Activated CD8-positive, alpha-beta memory T cell treated with anti-CD3 and anti-CD28 coated beads for 48 hours (primary cell): ENCODE results near the gene ASB18.

ENCODE experiments used
- DNase-seq, 3 experiments: peaks; one replicate each; pipeline ENCODE4 v3.0.0-alpha.2; 2020; ENCODE audit warnings: low read depth in 2 of 3, low spot score in 2 of 3

ASB18 gene

DNA sequence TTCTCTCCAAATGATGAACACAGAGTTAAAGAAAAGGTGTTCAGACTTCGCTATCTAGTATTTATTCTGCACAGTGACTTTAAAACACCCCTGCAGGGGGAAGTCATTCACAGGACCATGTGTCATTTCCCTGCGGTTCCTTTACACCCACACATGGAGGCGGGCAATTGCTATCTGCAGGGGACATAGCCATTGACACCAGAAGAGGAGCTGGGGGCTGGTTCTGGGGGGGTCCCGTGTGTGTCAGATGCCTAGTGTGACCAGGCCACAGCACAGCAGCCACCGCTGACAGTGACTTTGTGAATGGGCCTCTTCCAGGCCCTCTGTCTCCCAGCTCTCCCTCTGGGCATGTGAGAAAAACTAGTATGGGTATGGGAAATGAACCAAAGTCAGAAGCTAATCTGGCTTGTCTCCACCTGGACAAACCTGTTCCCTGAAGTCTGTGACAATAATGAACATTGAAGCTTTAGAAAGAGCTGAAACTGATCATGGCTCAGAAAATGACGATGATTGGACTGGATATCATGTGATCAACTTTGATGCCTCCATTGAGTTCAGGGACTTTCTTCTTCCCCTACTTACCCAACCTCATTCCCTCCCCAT lies 88.6 kb downstream of the ASB18 start:
- DNase-seq = no peak

DNA sequence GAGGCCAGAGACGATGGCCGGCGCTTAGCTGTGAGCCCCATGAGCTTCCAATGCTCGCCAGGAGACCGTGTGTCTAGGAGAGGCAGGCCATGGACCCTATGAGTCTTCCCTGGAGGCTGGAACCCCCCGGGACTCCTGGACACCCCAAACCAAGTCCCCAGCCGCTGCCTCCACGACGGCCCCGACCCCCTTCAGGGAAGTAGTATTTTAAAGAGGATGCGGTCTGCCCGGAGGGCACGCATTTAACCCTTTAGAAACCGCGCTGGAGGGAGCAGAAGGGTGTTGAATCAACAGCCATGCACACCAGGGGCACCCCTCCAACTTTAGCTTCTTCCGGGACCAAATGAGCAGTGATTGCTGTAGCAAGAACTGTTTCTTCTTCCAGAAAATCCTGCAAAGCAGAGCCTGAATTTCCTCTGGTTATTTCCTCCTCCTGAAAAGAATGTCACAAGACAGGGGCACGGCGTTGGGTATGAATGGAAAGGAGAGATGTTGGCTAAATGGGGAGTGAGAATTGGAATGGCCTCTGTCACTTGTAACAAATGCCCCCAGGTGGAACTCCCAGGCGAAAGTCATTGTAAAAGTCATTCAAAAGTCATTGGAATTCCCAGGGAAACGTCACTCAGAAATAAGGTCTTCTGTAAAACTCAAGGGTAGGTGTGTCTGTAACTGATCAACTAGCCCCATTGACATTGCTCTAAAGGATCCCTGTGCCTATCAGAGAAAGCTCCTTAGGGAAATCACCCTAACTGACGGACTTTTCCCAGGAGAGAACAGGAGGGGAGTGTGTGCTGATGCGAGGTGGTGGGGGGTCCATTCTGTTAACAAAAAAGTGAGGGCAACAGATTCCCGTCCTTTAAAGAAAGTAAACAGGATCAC lies 90.2 kb downstream of the ASB18 start:
- DNase-seq = no peak

DNA sequence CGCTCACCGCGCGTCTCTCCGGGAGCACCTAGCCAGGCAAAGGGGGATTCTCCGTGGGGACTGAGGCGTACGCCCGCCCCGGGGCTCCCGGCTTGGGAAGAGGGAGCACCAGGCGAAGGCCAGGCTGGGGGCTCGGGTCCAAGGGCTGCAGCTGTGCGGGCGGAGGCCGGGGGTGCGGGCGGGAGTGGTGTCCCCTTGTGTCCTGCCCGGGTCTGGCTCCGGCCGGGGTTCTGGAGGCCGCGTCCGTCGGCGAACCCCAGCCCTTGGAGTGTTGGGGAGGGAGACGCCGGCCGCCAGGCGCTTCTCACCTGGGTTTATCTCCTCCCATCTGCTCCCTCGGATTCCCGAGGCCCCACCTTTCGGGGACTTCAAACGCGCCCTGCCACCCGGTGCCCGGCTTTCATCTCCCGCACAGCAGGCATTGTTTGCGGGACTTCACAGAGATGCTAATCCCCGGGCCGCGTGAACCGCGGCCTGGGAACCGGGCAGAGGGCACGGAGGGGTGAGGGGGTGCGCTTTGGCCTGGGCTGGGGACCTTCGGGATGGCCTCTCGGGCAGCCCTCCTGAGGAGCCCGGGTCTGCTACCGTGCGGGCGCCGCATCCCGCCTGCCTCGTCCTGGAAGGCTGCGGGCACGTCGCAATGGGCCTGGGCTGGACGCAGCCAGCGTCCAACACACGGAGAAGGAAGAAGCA lies 91.0 kb downstream of the ASB18 start:
- no peak for DNase-seq

DNA sequence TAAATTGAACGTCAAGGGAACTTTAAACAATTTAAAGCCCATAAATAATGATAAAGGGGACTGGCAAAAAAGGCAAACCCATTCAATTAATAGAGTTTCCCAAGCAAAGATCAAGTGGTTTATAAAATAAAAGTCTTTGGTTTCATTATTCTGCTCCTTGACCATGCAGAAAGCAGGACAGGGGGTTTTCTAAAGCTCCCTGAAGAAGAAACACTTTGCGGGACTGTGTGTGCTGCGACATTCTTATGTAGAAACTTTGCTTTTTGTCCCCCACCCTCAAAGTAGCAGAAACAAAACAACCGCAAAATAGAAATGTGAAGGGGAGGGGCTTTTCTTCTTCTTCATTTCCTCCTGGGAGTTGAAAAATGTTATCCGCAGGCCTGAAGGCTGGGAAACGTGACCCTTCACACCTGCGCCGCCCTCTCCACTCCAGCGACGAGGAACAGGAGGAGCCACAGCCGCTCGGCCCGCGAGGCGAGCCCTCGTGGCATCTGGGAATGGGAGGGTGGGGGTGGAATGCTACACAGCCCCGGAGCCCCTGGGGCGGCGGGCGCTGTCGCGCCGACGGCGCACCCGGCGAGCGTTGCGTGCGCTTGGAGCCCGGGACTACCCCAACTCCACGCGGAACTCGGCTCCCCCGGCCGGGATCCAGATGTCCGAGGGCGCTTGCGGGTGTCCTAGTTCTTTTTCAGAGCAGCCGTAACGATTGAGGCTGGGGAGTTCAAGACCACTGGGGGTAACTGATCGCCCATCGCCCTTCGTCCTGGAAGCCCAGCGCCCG lies 91.8 kb downstream of the ASB18 start:
- no peak for DNase-seq

DNA sequence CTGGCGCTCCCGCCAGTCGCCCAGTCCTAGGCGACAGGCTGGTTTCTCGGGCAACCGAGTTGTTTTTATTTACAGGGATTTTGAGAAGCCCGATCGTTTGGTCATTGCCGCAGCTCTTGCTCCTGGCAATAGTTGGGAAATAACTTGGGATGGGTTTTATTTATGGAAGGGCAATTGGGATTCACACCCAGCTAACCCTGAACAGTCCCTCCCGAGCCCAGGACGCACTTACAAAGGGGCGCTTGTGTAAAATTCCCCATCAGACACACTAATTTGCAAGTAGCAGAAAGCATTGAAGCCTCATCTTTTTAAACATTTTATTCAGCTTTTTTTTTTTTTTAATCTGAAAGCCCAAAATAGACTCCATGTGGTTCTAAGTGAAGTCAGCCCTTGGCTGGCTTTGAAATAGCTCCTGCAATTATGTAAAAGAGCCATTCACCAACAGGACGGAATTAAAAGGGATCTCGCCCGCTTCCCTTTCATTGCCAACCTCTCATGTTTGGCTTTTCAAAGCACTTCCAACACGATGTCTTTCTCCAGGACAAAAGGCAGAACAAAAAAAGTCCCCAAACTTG lies 92.4 kb downstream of the ASB18 start:
- no peak for DNase-seq

DNA sequence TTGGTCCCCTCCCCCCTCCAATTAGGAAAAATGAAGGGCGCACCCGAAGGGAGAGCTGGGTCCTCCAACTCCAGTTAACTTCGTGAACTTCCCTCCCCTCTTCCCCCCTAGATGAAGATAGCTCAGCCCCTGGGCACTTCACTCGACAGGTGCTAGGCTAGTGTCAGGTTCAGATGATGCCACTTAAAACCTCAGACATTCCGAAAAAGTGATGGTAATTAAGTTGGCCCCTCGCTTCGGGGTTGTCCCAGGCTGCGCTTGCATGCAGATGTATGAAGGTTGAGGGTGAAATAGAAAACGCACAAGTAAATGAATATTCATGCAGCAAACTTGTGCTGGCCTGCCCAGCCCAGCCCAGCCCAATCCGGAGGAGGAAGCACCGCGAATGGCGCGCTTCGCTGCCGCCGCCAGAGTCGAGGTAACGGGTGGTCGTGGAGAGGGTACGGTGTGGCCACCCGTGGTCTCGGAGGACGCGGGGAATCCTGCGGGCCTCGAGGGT lies 93.0 kb downstream of the ASB18 start:
- no peak for DNase-seq

DNA sequence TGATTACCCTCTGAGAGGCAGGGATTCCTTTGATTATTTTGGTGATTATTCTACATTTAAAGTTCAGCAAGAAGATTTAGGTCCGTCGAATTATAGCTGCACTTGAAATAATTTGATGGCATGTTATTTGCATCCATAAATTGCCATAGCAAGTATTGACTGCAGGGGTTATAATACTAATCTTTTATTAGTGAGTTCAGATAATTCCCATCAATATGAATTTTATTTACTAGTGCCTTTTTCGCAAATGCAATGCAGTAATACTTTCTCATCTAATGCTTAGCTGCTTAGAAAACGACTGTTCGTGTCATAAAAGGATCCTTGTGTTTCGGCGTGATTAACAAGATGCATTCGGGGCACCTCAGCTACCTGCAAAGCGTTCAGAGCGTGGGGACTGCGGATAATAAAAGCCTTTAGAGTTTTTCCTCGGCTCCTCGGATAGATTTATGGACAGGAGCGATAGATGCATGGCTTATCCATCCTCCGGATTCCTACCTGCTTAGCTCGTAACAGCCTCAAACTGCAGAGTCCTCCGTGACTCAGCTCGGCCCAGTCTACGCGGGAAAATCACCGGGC lies 93.5 kb downstream of the ASB18 start:
- DNase-seq = no peak

DNA sequence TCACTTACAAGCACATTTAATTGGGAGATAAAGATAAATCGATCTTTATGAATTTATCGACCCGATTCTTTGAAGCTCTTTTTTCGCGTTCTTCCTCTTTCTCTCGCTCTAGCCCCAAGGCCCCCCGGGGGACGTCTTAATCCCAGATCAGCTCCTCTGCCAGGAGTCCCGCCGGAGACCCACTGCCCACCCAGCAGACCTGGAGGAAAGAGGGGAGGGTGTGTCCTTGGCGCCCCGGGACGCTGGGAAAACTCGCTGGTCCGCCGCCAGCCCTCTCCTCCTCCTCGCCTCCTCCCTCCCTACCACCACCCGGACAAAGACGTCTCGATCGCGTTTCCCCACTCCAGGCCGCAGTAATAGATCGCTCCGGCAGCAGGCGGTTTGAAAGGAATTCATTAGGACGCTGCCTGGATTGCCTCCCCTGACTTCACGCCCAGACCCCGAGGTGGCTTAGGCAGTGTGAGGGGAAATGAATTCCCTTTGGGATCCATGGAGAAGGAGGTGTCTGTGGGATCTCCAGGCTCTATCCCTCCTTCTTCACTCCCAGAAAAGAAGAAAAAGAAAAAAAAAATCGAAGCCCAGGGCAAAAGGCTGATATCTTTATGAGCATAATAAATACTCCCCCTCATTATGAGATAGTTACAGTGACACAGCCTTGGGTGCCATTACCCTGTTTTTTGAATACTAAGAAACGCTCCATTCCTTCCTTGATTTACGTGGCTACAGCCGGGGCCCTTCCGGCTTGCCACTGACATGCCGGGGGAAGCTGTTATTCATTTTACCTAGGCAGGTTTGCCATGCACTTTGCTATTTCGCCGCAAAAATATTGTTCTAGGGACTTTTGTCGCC lies 94.2 kb downstream of the ASB18 start:
- no peak for DNase-seq

DNA sequence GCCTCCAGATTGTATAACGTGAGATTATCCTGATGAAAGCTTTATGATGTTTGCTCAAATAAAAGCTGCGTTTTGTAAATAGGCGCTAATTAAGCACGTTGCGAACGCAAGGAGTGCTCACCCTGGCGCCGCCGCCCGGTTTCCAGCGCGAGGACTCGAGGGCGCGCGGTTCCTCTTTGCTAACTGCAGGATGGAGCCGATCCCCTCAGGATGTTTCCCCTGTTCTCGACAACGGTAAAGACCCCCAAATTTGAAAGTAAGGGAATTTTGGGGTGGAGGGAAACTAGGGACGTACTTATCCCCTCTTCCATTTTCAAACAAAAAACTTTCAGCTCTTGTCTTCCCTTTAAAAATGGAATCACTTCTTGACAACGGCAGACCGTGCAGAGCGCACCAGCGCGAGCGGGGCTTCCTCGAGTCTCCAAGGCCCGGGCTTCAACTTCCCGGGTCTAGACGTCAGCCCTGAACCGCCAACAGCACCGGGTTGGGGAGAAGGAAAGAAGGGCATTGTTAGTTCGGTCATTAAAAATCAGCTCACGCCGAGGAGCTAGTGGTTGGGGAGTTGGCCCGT lies 95.0 kb downstream of the ASB18 start:
- DNase-seq = no peak

DNA sequence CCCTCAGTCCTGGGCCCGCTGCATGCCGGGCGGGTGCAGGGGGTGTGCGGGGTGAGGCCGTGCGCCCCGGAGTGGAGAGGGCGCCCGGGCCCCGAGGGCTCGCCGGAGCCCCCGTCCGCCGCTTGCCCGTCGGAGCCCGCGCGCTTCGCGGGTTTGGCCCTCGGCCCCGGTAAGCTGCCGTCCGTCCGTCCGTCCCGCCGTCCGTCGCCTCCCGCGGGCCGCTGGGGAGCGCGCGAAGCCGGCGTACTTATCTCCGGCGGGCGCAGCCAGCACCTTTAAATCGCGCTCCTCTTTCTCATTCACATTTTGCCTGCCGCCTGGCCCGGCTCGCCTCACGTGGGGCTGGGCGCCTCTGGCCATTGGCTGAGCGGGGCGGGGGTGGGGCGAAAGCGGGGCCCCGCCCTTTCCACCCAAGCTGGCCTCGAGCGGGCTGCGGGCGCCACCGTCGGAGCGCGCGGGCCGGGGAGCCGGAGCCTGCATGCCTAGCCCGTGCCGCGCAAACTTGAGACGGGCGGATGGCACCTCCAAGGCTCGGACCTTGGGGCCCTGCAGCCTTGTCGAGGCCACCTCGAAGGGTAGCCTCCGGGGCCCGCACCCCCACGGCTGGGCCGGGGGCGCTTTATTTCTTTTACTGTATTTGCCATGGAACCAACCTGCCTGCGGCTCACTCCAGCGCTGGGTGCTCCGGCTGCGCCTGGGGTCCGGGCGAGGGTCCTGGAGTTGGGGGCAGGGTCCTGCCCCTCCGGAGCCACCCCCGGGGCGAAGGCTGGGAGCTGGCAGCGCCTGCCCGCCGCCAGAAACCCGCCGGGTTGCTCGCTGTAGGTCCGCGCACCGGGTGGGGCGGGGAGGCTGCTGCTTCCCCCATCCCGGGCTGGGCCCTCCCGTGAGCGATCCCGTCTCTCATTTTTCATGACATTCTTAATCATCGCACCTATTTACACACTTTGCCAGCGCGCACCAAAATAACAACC lies 95.8 kb downstream of the ASB18 start, which contains the start of gene GBX2:
GBX2 (minus strand) TSS at position 277 of the 971 bp plus-strand sequence. CDS start 415 bp downstream, outside the sequence.
- no peak for DNase-seq

DNA sequence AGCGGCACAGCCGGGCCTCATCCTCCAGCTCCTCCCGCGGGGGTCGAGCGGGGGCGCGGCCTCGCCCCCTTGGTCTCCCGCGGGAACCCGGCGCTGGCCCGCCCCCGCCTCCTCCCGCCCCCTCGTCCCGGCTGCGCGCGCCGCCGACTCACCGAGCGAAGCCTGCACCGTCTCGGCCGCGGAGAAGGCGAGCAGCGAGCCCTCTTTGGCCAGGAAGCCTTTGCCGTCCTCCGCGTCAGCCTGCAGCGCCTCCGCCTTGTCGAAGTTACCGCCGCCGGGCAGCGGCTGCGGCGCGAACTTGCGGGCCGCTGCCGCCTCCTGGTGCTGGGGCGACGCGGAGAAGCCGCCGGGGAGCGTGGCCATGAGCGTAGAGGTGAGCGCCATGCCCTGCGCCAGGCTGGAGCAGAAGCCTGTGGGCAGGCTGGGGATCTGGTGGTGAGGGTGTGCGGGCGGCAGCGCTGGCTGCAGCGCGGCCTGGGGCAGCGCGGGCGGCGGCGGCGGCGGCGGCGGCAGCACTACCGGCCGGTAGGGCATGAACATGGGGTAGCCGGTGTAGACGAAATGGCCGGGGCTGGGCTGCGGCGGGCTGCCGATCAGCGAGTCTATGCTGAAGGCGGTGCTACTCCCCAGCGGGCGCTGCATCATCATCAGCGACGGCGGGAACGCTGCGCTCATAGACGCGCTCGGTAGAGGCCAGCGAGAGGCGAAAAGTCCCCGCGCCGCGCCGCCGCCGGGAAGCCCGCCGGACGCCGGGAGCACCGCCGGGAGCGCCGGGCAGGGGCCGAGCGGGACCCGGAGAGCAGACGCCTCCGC lies 96.7 kb downstream of the ASB18 start:
- DNase-seq = no peak

DNA sequence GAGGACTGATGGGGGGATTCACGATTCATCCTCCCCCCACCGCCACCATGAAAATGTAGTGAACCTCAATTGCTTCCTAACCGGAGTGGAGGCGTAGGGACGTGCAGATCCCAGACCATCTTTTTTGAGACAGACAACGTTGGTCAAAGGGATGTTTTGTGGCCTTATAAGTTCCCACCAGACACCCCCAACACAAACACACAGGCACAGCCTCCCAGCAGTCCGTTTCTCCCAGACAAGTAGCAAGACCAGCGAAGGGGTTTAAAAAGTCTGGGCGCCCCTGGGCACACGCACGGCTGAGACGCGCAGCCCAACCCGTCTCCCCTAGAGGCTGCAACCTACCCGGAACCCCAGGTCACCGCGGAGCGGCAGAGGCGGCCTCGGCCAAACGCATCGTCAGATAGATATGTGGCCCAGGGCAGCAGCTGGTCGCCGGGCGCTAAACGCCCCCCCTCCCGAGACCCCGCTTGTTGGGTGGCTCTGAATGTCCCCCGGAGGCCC lies 97.4 kb downstream of the ASB18 start:
- DNase-seq = no peak

DNA sequence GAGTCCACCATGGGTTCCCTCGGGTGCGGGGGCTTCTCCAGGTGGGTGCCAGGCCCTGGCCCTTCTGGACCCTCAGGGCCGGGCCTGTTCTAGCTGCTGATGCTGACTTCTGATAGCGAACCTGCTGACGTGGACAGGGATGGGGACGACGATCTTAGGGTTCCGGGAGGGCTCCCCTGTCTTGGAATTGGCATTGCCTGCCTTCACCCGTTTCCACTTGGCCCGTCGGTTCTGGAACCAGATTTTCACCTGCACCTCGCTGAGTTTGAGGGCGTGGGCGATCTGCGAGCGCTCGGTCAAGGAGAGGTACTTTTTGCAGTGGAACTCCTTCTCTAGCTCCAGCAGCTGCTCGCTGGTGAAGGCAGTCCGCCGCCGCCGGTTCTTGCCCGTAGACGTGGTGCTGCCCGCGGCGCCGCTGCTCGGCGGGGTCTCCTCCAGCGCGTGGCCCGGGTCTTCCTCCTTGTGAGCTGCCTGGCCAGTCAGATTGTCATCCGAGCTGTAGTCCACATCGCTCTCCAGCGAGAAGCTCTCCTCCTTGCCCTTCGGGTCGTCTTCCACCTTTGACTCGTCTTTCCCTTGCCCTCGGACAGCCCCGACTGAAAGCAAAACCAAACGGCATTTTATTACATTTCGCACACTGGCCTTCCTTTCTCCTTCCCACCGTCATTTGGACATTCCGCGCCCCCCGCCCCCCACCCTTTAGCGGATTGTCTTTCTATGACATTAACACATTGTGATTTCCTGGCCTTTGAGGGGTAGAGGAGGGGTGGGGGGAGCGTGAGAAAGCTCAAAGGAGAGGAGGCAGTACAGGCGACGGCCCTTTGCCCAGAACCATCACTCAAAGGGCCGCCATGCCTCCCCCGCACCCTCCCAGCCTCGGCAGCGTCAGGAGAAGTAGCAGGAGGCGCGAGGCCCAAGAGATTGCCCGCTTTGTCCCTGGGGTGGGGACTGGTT lies 98.1 kb downstream of the ASB18 start:
- DNase-seq = no peak

DNA sequence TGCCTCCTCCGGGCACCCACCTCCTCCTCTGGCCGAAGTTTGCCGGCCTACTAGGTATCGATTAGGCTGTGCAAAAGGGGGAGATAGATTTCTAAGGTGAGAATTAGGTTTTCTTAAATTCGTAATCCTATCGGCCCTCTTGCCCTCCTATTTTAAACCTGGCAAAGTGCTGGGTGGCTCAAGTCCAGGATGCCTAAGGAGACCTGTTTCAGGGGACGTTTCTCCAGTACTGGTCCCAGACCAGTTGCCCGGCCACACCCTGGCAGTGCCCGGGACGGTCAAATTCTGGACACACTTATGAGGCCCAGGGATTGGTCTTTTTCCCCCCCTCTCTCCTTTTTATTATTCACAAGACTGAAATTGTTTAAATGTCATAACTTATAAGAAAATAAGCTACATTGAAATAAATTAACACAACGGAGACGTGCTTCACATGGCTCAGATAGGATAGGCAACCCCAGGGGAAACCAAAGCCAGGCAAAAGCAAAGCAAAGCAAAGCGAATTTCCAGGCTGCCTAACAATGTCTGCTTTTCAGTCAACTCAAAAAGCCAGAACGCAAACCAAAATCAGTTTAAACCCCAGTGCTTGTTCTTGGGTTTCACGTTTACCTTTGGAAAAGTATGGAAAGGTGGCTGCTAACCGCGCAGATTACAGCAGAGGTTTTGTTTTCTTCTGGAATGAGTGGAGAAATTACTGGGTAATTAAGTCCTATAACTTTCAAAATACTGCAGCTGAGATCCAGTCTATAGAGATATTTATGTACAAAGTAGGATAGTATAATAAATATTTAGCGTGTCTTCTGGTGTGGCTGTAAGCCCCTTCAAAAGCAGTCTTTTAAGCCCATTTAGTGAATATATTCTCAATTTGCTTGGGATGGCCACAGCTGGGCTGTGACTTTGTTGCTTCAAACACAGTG lies 99.0 kb downstream of the ASB18 start:
- DNase-seq = no peak
